Non-pigmented ciliary epithelial cell (primary cell): Measurements from ENCODE around the gene TANK.
"Not testable (repeated sequence)": the region's sequence is repeated elsewhere in the genome, so short reads cannot be mapped to it uniquely, and the experiment has no call there.

Experiments used
- DNase-seq: peaks from one replicate; pipeline ENCODE4 v3.0.0-alpha.2; 2010; ENCODE audit warnings: low read depth

TANK gene

DNA sequence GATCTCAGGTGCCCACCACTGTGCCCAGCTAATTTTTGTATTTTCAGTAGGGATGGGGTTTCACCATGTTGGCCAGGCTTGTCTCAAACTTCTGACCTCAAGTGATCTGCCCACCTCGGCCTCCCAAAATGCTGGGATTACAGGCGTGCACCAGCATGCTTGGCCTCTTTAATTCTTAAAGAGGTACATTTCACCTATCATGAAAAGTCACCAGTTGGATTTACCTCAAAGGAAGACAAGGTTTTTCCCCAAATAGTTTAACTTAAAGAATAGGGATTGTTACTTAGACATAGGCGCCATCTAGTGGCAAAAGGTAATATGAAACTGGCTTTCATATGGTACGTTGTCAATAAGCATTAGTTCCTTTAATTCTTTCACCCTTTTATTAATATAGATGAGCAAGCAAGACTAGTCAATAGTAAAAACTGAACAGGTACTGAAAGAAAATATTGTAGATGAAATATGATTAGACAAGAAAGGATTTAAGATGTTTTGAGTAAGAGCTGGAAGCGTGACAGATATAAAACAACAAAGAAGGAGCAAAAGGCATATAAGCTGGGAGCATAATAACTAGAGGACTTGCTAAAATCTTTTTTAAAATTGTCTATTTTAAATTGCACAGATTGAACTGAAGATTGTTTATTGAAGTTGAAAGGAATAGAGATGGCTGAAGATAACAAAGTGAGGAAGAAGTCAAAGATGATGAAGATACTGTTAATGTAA, 113.0 kb downstream of the TANK start:
- peak; percentile 40 for DNase-seq

DNA sequence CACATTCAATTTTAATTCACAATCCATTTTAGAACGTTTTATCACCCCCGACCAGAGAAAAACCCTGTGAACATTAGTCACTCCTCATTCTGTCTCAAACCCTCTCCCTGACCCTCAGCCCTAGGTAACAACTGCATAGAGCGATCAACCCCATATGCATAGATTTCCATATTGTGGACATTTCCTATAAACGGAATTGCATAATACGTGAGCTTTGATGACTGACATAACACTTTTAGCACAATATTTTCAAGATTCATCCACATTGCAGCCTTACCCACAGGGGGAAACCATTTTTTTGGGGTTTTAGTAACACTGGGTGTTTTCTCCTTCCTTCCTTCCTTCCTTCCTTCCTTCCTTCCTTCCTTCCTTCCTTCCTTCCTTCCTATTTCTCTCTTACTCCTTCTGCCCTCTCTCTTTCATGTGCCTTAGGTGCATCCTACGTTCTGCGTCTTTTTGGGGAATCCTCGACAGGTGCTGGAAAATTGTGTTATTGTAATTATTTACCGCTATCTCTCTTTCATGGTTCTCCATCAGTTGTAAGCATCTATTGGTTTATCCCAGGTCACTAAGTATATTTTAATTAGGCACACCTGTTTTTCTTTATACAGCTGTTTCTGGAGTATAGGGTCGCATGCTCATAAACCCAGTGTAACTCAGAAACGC, 118.5 kb downstream of the TANK start:
- DNase-seq, result not testable (repeated sequence)

DNA sequence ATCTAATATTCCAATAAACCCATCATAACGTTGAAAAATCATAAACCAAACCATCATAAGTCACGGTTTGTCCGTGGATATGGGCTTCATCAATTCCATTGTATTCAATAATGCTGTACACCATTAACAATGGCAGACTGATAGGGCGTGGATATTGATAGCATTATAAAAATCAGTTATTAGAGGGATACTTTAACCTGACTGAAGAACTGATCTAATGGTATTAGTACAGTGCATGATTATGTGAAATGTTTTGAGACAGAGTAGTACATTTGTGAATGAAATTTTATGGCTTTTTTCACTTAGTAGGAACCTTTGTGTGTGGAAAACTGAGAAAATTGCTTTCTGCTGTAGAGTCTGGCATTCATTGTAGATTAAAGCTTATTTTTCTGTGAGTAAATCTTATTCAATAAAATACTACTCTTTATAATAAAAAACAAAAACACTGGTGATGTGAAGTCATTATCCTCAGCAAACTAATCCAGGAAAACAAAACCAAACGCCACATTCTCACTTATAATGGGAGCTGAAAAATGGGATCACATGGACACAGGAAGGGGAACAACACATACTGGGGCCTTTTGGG, 119.1 kb downstream of the TANK start:
- not testable (repeated sequence) for DNase-seq

DNA sequence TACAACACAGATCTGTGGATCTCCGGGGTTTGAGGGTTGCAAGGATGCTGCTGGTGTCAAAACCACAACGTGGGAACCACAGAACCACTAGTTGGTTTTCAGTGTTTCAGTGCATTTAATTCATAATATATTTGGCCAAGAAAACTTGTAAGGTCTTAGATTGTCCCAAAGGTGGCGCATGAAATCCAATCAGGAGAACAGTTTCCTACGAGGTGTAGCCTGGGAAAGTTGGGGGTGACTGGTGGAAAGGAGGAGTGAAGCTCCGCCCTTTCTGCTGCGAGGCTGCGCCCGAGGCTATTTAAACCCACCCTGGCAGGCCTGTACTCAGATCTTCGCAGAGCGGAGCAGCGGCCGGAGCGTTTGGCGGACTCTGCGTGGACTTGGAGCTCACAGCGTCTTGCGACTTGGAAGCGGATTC, 120.7 kb downstream of the TANK start:
- not testable (repeated sequence) for DNase-seq

DNA sequence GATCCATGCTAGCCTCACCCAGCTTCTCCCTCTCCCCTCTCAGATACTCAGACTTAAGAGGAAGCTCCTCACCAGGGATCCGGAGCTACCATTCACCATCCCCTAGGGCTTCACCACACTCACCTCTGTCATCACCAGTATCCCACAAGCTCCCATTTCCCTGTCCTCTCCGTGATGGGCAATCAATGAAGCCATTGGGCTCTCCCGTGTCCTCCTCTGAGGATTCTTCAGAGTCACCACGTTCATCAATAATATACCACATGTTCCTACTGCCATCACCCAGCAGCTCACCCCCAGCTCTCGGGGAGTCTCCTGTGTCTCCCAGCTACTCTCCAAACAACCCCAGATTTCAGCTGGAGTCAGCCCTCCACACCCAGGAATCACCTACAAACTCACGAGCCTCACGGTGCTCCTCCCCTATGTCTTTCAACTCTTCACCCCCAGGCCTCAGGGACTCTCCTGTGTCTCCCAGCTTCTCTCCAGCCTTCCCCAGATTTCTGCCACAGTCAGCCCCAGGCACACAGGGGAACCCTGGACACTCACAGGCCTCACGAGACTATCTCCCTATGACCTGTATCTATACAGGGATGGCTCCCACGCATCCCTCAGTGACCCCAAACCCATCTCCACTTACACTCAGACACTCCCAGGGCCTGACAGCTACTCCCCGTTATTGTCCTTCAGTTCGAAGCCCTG, 121.5 kb downstream of the TANK start:
- not testable (repeated sequence) for DNase-seq

DNA sequence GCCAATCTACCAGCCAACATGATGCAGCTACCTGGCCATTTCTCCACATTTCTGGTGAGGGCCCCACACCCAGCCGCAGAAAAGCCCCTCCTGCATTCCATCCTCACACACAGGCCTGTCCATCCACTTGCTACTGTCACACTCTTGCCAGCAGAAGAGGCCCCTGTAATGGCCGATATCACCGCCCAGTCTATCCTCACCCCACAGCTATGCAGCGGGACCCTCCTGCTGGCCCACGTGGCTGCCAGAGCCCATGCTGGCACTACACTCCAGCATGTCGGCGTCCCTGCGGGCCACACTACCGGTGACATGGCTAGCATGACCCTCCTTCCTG, 122.0 kb downstream of the TANK start:
- not testable (repeated sequence) for DNase-seq

DNA sequence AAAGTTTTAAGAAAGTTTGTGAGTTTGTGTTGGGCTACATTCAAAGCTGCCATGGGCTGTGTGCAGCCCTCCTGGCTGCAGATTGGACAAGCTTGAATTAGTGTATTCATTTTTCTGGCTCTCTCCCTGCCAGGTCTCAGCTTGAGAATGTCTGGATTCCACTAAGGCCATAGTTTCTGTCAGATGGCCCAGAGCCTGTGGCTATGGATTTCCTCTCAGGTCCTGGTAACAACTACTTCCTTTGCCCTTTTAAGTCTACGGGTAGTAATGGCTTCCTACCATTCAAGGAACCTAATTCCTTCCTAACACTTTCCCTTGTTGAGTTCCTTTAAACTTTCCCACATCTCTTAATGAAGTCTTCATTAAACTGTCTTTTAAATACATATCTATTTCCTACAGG, 123.7 kb downstream of the TANK start:
- DNase-seq, result no peak
